Measurements from ENCODE around the gene MAP3K1. TPM values are rescaled to one million over a fixed set of nuclear protein-coding genes. Genes with fewer than 3 reads are reported as not detected.

Gene MAP3K1
- total and polyA plus RNA-seq, 2 experiments from 2014 or later = 9.5 to 14.4 TPM

GRCh38 chr5:56871777-56872176 is 56.4 kb downstream of the MAP3K1 start:
- Histone ChIP-seq H3K4me1 (ENCODE audit: insufficient read depth) (no peaks in the 10 kb centered on the region), H3K36me3 (ENCODE audit: insufficient read depth) (0 out of 2 replicates have a peak, but pooled peaks cover 3% of the 10 kb centered on the region), H3K27me3 (ENCODE audit: insufficient read depth) (no peaks in the 10 kb centered on the region), H3K27ac (ENCODE audit: low read depth) (no peak overlapping the region), H3F3A (replicated peaks; ENCODE audit: low read depth) (no peaks in the 10 kb centered on the region), H3K4me2 (no peak overlapping the region), H3K4me3 (no peak overlapping the region), H4K20me1 (replicated peaks; ENCODE audit: insufficient read depth) (no peaks in the 10 kb centered on the region), H3K79me2 (replicated peaks; ENCODE audit: insufficient read depth) (no peaks in the 10 kb centered on the region), H2AFZ (no peak overlapping the region), H3K9me2 (ENCODE audit: insufficient read depth) (no peaks in the 10 kb centered on the region)
- Mint-ChIP-seq H3K4me3 (no peak overlapping the region), H3K9me3 (no peaks in the 10 kb centered on the region), H3K27ac (no peak overlapping the region), H3K4me1 (no peaks in the 10 kb centered on the region), H3K27me3 (ENCODE audit: insufficient read depth, low read depth, poor library complexity) (no peaks in the 10 kb centered on the region), H3K36me3 (ENCODE audit: low read depth) (peaks cover 15% of the 10 kb centered on the region; the same call in 2 of the 3 replicates)
- DNase-seq (ENCODE audit: low spot score) (no peak), ATAC-seq (no peak)
- TF ChIP-seq CTCF (conservative IDR thresholded peaks at IDR 0.05; ENCODE audit: low read depth in 2 of 2) (no peak), JUNB (IDR thresholded peaks at IDR 0.05; ENCODE audit: unreplicated experiment) (no peak), CREB1 (CRISPR knock-in tag; IDR thresholded peaks at IDR 0.05; ENCODE audit: low read depth) (no peak), EZH2phosphoT487 (IDR thresholded peaks at IDR 0.05; ENCODE audit: unreplicated experiment) (no peak), POLR2AphosphoS5 (IDR thresholded peaks at IDR 0.05; ENCODE audit: low read depth) (no peak), ZNF114 (CRISPR knock-in tag; IDR thresholded peaks at IDR 0.05) (no peak), ETS1 (IDR thresholded peaks at IDR 0.05) (no peak), ZNF331 (CRISPR knock-in tag; IDR thresholded peaks at IDR 0.05; ENCODE audit: low read depth) (no peak), NANOG (IDR thresholded peaks at IDR 0.05; ENCODE audit: borderline replicate concordance) (no peak), REST (IDR thresholded peaks at IDR 0.05; ENCODE audit: unreplicated experiment) (no peak), EZH2 (IDR thresholded peaks at IDR 0.05; ENCODE audit: low read depth, unreplicated experiment) (no peak), STAT1 (IDR thresholded peaks at IDR 0.05; ENCODE audit: unreplicated experiment) (no peak), ZNF462 (CRISPR knock-in tag; IDR thresholded peaks at IDR 0.05) (no peak)

Data from GM23338 (cell line).